ENCODE data around the gene CEP41.
A peak's percentile ranks its signal among the peaks of the same experiment; 100 is the strongest.
"Not testable (repeated sequence)": the region's sequence is repeated elsewhere in the genome, so short reads cannot be mapped to it uniquely, and the experiment has no call there.

The CEP41 gene

DNA sequence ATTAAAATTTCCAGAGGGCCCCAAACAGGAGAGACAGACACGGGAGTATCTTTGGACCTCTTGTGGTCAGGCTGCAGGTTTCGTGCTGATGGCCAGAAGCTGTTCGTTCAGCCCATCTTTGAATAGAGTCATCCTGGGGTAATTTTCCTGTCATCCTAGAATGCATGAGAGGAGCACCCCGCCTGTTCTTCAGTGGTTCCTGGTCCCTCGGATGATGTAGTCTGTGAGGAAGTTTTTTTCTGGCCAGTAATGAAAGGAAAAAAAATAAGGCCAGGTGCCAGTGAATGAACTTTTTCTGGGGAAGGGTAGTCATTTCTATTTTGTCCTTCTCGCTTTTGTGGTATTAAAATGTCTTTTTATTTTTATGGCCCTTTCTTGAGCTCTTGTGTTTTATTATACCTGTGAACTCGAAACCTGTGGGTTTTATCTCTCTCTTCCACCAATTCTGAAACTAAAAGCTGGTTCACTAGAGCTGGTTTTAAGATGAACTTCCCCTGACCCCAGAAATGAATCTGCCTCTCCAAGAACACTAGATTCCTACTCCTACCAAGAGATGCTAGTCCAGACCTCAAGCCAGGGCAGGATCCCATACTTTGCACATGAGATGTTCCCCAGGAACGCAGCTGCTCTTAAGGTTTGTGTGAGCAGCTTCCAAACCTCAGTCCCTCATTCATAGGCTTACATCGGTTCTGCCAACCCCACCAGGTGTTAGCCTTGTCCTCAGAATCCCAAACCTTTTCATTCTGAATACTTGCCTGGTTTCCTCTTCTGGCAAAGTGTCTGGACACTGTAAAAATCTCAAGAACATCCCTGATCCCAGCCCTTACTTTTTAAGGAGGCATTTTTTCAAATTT, 35.7 kb upstream of the CEP41 start:
- no peak overlapping the region for H3K4me3 Mint-ChIP-seq
- peaks cover 0 to 1% of the 10 kb centered on the region in 2 donors for H3K9me3 Mint-ChIP-seq
- no peak for DNase-seq
- H3K27me3 Mint-ChIP-seq: no peaks in the 10 kb centered on the region
- H3K36me3 Mint-ChIP-seq: no peaks in the 10 kb centered on the region
- peaks cover 8 to 18% of the 10 kb centered on the region in 2 donors for H3K4me1 Mint-ChIP-seq
- ATAC-seq (replicated peaks): no peak
- no peak overlapping the region for H3K27ac Mint-ChIP-seq

DNA sequence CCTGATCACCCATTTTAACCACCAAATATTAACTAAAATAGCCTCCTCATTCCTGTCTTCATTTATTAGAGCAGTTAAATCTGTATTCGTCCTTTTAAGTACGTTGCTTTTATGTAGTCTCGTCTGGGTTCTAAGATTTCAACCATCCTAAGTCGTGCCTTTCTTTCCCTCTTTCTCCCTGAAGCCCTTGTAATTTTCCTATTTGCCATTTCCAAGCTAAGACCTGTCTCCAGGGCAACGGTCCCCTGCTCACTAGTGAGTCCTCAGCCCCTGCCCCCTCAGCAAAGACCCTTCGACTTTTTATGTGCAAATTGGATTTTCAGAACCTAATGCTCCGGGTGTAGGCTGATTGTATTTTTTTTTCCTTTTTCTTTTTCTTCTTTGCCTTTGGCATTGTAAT, 35.0 kb upstream of the CEP41 start:
- H3K27ac Mint-ChIP-seq: no peak overlapping the region
- no peaks in the 10 kb centered on the region for H3K27me3 Mint-ChIP-seq
- H3K9me3 Mint-ChIP-seq: peaks cover 0 to 1% of the 10 kb centered on the region in 2 donors
- H3K4me1 Mint-ChIP-seq: peaks cover 8 to 18% of the 10 kb centered on the region in 2 donors
- DNase-seq (no peak), ATAC-seq (replicated peaks) (no peak)
- no peaks in the 10 kb centered on the region for H3K36me3 Mint-ChIP-seq
- H3K4me3 Mint-ChIP-seq: no peak overlapping the region

GRCh38 chr7:130473876-130474275, 33.1 kb upstream of the CEP41 start:
- Mint-ChIP-seq H3K4me1 (peaks cover 8 to 18% of the 10 kb centered on the region in 2 donors), H3K27me3 (no peaks in the 10 kb centered on the region), H3K4me3 (no peak overlapping the region), H3K27ac (no peak overlapping the region), H3K36me3 (no peaks in the 10 kb centered on the region), H3K9me3 (peaks cover 0 to 1% of the 10 kb centered on the region in 2 donors)
- ATAC-seq (replicated peaks): peak in 1 of 2 donors; percentile 43
- DNase-seq: no peak

- peaks cover 0 to 1% of the 10 kb centered on the region in 2 donors for H3K9me3 Mint-ChIP-seq
- H3K36me3 Mint-ChIP-seq: no peaks in the 10 kb centered on the region
- H3K27me3 Mint-ChIP-seq: no peaks in the 10 kb centered on the region
- H3K4me1 Mint-ChIP-seq: peaks cover 8 to 18% of the 10 kb centered on the region in 2 donors
- no peak overlapping the region for H3K4me3 Mint-ChIP-seq
- H3K27ac Mint-ChIP-seq: no peak overlapping the region
- ATAC-seq (replicated peaks): peak; percentile 33 to 51
- no peak for DNase-seq
These were observed 32.5 kb upstream of the CEP41 start for GRCh38 chr7:130473289-130473688.

DNA sequence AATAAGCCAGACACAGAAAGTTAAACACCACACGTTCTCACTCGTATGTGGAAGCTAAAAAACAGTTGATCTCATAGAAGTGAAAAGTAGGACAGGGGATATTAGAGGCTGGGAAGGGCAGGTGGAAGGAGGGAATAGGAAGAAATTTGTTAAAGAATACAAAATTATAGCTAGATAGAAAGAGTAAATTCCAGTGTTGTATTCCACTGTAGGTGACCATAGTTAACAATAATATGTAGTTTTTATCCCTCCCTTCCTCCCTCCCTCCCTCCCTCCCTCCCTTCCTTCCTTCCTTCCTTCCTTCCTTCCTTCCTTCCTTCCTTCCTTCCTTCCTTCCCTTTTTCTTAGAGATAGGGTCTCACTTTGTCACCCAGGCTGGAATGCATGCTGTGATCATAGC, 31.2 kb upstream of the CEP41 start:
- Mint-ChIP-seq H3K9me3 (peaks cover 0 to 1% of the 10 kb centered on the region in 2 donors), H3K27ac (no peak overlapping the region), H3K4me1 (peaks cover 8 to 18% of the 10 kb centered on the region in 2 donors), H3K4me3 (no peak overlapping the region), H3K27me3 (no peaks in the 10 kb centered on the region), H3K36me3 (no peaks in the 10 kb centered on the region)
- ATAC-seq (replicated peaks) (no peak), DNase-seq (no peak)

DNA sequence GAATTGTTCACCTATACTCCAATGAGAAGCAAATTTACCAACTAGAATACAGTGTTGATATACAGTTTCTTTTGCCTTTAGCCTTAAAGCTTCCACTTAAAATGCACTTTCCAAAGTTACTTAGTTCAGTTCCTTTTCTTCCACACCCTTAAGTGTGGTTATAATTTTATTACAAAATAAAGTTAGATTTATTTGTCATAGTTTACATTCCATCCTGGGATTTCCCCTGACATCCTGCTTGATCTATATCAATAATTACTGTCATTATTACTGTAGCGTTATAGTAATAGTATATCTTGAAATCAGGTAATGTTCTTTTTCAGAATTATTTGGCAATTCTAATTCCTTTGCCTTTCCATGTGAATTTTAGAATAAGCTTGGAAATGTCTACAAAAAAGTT, 27.8 kb upstream of the CEP41 start:
- Mint-ChIP-seq H3K27ac (no peak overlapping the region), H3K27me3 (no peaks in the 10 kb centered on the region), H3K4me3 (no peak overlapping the region), H3K4me1 (peaks cover 5 to 9% of the 10 kb centered on the region in 2 donors), H3K36me3 (no peaks in the 10 kb centered on the region), H3K9me3 (no peaks in the 10 kb centered on the region)
- no peak for ATAC-seq (replicated peaks)
- no peak for DNase-seq

- ATAC-seq (replicated peaks) (no peak), DNase-seq (no peak)
- Mint-ChIP-seq H3K27ac (no peak overlapping the region), H3K36me3 (peaks cover 0 to 3% of the 10 kb centered on the region in 2 donors), H3K27me3 (no peaks in the 10 kb centered on the region), H3K4me1 (no peaks in the 10 kb centered on the region), H3K4me3 (no peak overlapping the region), H3K9me3 (peaks cover 2 to 3% of the 10 kb centered on the region in 2 donors)
These were observed 23.0 kb upstream of the CEP41 start for GRCh38 chr7:130463553-130464434.

DNA sequence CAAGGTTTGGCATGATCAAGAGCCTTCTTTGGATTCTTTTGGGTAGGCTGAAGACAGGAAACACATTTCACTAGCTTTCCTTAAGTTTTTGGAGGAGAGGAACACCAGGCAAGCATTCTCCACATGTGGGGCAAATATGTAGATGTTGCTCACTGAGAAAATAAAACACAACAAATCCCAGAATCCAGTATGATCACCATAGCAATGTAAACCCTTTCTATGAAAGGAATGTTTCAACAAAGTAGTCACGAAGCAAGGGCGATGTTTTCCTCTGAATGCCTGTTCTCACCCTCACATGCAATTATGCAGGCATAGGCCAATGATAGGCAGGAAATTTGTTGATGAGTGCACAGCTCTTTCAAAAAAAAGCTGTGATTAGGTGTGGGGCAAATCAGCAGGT, 20.5 kb upstream of the CEP41 start:
- peaks cover under 1 to 3% of the 10 kb centered on the region in 2 donors for H3K4me1 Mint-ChIP-seq
- no peak overlapping the region for H3K4me3 Mint-ChIP-seq
- H3K9me3 Mint-ChIP-seq: peaks cover 2 to 3% of the 10 kb centered on the region in 2 donors
- no peak overlapping the region for H3K27ac Mint-ChIP-seq
- no peak for DNase-seq
- ATAC-seq (replicated peaks): no peak
- H3K36me3 Mint-ChIP-seq: peaks cover 0 to 3% of the 10 kb centered on the region in 2 donors
- H3K27me3 Mint-ChIP-seq: no peaks in the 10 kb centered on the region

GRCh38 chr7:130458257-130458656, 17.4 kb upstream of the CEP41 start:
- peaks cover 14 to 25% of the 10 kb centered on the region in 2 donors for H3K4me1 Mint-ChIP-seq
- DNase-seq: no peak
- H3K27ac Mint-ChIP-seq: no peak overlapping the region
- H3K4me3 Mint-ChIP-seq: no peak overlapping the region
- ATAC-seq (replicated peaks): peak in 1 of 2 donors; percentile 49
- H3K27me3 Mint-ChIP-seq: no peaks in the 10 kb centered on the region
- H3K9me3 Mint-ChIP-seq: peaks cover 3 to 6% of the 10 kb centered on the region in 2 donors
- peaks cover 0 to 3% of the 10 kb centered on the region in 2 donors for H3K36me3 Mint-ChIP-seq

DNA sequence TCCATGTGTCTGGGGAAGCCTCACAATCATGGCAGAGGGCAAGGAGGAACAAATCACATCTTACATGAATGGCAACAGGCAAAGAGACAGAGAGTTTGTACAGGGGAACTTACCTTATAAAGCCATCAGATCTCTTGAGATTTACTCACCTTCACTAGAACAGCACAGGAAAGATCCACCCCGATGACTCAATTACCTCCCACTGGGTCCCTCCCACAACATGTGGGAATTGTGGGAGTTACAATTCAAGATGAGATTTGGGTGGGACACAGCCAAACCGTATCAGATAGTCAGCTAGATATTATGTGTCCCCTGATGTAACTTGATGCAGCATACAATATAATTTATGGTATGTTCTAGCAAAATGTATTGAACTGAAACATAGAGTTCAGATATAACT, 14.1 kb upstream of the CEP41 start:
- no peak overlapping the region for H3K27ac Mint-ChIP-seq
- DNase-seq: no peak
- no peak for ATAC-seq (replicated peaks)
- H3K9me3 Mint-ChIP-seq: peaks cover 3 to 6% of the 10 kb centered on the region in 2 donors
- peaks cover 0 to 3% of the 10 kb centered on the region in 2 donors for H3K36me3 Mint-ChIP-seq
- H3K27me3 Mint-ChIP-seq: no peaks in the 10 kb centered on the region
- H3K4me3 Mint-ChIP-seq: no peak overlapping the region
- peaks cover 14 to 25% of the 10 kb centered on the region in 2 donors for H3K4me1 Mint-ChIP-seq

DNA sequence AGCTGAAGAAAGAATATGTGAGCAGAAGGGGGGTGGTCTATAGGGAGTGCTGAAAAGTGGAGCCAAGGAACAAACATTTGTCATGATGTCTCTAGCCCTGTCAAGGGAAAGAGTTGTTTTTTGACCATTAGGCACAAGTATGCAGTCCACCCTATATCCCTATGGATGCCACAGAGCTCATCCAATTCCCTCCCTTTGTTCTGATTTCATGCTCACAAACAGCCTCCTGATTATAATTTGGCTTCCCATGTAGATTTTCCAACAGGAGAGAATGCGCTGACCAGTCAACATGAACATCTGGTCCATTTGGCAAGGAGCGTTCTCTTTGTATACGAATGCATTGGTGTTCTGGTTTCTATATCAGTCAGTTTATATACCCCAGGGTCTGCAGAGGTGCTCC, 12.1 kb upstream of the CEP41 start:
- Mint-ChIP-seq H3K4me3 (no peak overlapping the region), H3K4me1 (peaks cover 10 to 25% of the 10 kb centered on the region in 2 donors), H3K9me3 (peaks cover 5 to 6% of the 10 kb centered on the region in 2 donors), H3K27me3 (peaks cover 0 to 4% of the 10 kb centered on the region in 2 donors), H3K36me3 (peaks cover 1 to 3% of the 10 kb centered on the region in 2 donors), H3K27ac (no peak overlapping the region)
- no peak for DNase-seq
- no peak for ATAC-seq (replicated peaks)

DNA sequence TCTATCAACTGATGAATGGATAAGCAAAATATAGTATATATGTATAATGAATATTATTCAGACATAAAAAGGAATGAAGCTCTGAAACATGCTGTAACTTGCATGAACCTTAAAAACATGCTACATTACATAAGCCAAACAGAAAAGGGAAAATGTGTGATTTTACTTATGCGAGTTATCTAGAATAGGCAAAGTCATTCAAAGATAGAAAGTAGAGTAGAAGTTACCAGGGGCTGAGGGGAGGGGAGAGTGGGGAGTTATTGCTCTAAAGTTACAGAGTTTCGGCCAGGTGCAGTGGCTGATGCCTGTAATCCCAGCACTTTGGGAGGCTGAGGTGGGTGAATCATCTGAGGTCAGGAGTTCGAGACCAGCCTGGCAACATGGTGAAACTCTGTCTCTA, 10.5 kb upstream of the CEP41 start:
- DNase-seq; H3K27ac Mint-ChIP-seq; H3K4me3 Mint-ChIP-seq; H3K27me3 Mint-ChIP-seq; H3K36me3 Mint-ChIP-seq; H3K9me3 Mint-ChIP-seq; ATAC-seq (replicated peaks): not testable (repeated sequence)
- H3K4me1 Mint-ChIP-seq: peaks cover 10 to 25% of the 10 kb centered on the region in 2 donors

- ATAC-seq (replicated peaks): no peak
- no peak overlapping the region for H3K27ac Mint-ChIP-seq
These were observed 5.4 kb upstream of the CEP41 start for GRCh38 chr7:130446259-130446658.

DNA sequence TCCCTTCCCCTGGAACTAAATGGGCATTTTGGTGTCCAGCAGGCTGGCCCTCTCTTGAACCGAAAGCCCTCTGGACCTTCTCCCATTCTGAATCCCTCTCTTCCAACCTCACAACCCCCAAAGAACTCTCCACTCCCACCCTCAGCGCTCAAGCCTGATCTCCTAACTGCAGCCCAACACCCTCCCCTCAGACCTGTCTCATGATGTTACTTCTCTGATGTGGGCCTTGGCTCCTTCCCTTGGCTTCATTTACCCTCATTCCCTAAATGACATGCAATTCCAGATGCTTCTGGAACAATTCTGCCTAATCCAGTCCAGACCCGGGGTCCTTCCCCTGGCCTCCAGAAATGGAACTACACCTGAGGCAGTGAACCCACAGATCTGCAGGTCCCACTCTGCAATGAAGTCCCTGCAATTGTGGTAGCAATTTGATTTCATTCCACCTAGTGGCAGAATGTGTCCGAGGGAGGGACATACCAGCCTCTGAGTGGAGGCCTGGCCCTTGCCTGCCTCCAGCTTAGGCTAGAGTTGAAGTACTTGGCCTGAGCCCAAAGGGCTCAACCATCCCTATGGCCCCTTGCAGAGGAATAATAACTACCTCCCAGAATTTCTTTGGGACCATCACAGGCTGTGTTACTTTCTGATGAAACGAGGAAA, 4.1 kb upstream of the CEP41 start:
- Mint-ChIP-seq H3K36me3 (peaks cover 3 to 7% of the 10 kb centered on the region in 2 donors), H3K4me3 (no peak overlapping the region), H3K27me3 (peaks cover 0 to 9% of the 10 kb centered on the region in 2 donors), H3K27ac (no peak overlapping the region), H3K4me1 (peaks cover 3 to 20% of the 10 kb centered on the region in 2 donors), H3K9me3 (peaks cover 2 to 5% of the 10 kb centered on the region in 2 donors)
- ATAC-seq (replicated peaks): no peak
- no peak for DNase-seq

More at GRCh38 chr7:130446259-130446658, 5.4 kb upstream of the CEP41 start:
- DNase-seq: no peak
- H3K4me3 Mint-ChIP-seq: no peak overlapping the region
- H3K27me3 Mint-ChIP-seq: peaks cover 0 to 9% of the 10 kb centered on the region in 2 donors
- peaks cover 0 to 9% of the 10 kb centered on the region in 2 donors for H3K4me1 Mint-ChIP-seq
- H3K36me3 Mint-ChIP-seq: peaks cover 1 to 3% of the 10 kb centered on the region in 2 donors
- peaks cover 2 to 5% of the 10 kb centered on the region in 2 donors for H3K9me3 Mint-ChIP-seq
